ENCODE measurements around the gene WDFY3. TPM values are rescaled to one million over a fixed set of nuclear protein-coding genes. Genes with fewer than 3 reads are reported as not detected.
A peak's percentile ranks its signal among the peaks of the same experiment; 100 is the strongest.

Gene WDFY3
- total and polyA plus RNA-seq, 2 of the 13 experiments (the other 11 are each of a cell fraction or from before 2014, with no cell fraction given) = 16.7 to 24.5 TPM

- TF ChIP-seq ZNF609 (CRISPR knock-in tag; IDR thresholded peaks at IDR 0.05; ENCODE audit: borderline replicate concordance) (peak; percentile 23; the same call in 1 of the 2 replicates), KAT8 (CRISPR knock-in tag; IDR thresholded peaks at IDR 0.05) (no peak), CREM (IDR thresholded peaks at IDR 0.05) (peak; percentile 54; the same call in 1 of the 2 replicates), CREM (CRISPR knock-in tag; IDR thresholded peaks at IDR 0.05) (no peak), CAMTA2 (CRISPR knock-in tag; IDR thresholded peaks at IDR 0.05; ENCODE audit: borderline replicate concordance) (no peak), ARID4A (CRISPR knock-in tag; IDR thresholded peaks at IDR 0.05; ENCODE audit: borderline replicate concordance) (no peak), ZGPAT (CRISPR knock-in tag; IDR thresholded peaks at IDR 0.05) (0 out of 2 replicates have a peak, but pooled peaks have one; percentile 19), ZZZ3 (CRISPR knock-in tag; IDR thresholded peaks at IDR 0.05; ENCODE audit: borderline replicate concordance) (no peak), ZHX2 (IDR thresholded peaks at IDR 0.05; ENCODE audit: low read depth) (no peak), ZHX2 (CRISPR knock-in tag; IDR thresholded peaks at IDR 0.05; ENCODE audit: borderline replicate concordance) (no peak), RXRB (CRISPR knock-in tag; IDR thresholded peaks at IDR 0.05; ENCODE audit: borderline replicate concordance) (peak; percentile 26; the same call in 1 of the 2 replicates)
These were observed 305.1 kb downstream of the WDFY3 start (continued) for GRCh38 chr4:84661191-84661939.
